Testis (tissue), 3 donors: ENCODE results near the gene RPL12. TPM values are rescaled to one million over a fixed set of nuclear protein-coding genes. Genes with fewer than 3 reads are reported as not detected.

Experiments used
- DNase-seq: peaks from one replicate; pipeline ENCODE4 v3.0.0-alpha.2; 2019
- H3K27ac ChIP-seq, 2 donors: fragments of 200-600 bp; sonication (generic); one replicate each; pipeline ENCODE4 v1.5.1; 2019
- H3K27me3 ChIP-seq: fragments of 200-600 bp; sonication (generic); one replicate; pipeline ENCODE4 v1.5.1; 2019
- H3K36me3 ChIP-seq: fragments of 200-600 bp; sonication (generic); one replicate; pipeline ENCODE4 v1.5.1; 2017; ENCODE audit warnings: low read depth; ENCODE audit errors: missing control alignments
- H3K4me1 ChIP-seq: fragments of 200-600 bp; sonication (generic); one replicate; pipeline ENCODE4 v1.5.1; 2019
- H3K4me3 ChIP-seq, 2 donors: fragments of 200-600 bp; sonication (generic); one replicate each; pipeline ENCODE4 v1.5.1; 2017 to 2019
- H3K9me3 ChIP-seq: fragments of 200-600 bp; sonication (generic); one replicate; pipeline ENCODE4 v1.5.1; 2017
- POLR2A ChIP-seq: fragments of 450-650 bp; IDR thresholded peaks from one replicate; pipeline ENCODE4 v1.6.1; 2017; ENCODE audit warnings: antibody characterized with exemption, mild to moderate bottlenecking, moderate library complexity
- WGBS, 2 donors: methylation state at CpG; one replicate each; pipeline ENCODE4 v1.1.5; 2018; 5-methylcytosine and 5-hydroxymethylcytosine counted together
- intact Hi-C: fragments of 100-400 bp; cut with DNase I; formaldehyde crosslinking; loops from one replicate; pipeline ENCODE4 v1.15.1; 2023; ENCODE audit warnings: low total_unique reads
- polyA plus RNA-seq: library from polyadenylated mRNA; stranded (reverse); fragments of 350-450 nt; fragmentation: Illumina TruSeq; extraction: RNeasy Lipid Tissue Mini Kit (QIAGEN cat#74804); gene quantifications from one replicate; pipeline ENCODE4 v1.2.3, GENCODE V29; 2014; ENCODE audit warnings: low read depth, low replicate concordance; ENCODE audit not compliant: insufficient read depth
- total RNA-seq, 2 donors: library from RNA; depleted of rRNA; stranded (reverse); fragments of >200 nt; gene quantifications; one replicate each; pipeline ENCODE4 v1.2.3, GENCODE V29; 2016
- TF ChIP-seq, protein P1 (sequence below), 3 experiments: fragments of 450-650 bp in 2 of 3; fragments of 200-600 bp in 1 of 3; sonication (generic) in 1 of 3; IDR thresholded peaks; one replicate each; pipeline ENCODE4 v1.5.1; 2016 to 2019; ENCODE audit warnings: antibody characterized with exemption in 3 of 3, mild to moderate bottlenecking in 2 of 3, moderate library complexity in 1 of 3

The RPL12 gene
- total and polyA plus RNA-seq, 3 donors from 2014 or later, result 499 to 1,237 (median 950) TPM

DNA sequence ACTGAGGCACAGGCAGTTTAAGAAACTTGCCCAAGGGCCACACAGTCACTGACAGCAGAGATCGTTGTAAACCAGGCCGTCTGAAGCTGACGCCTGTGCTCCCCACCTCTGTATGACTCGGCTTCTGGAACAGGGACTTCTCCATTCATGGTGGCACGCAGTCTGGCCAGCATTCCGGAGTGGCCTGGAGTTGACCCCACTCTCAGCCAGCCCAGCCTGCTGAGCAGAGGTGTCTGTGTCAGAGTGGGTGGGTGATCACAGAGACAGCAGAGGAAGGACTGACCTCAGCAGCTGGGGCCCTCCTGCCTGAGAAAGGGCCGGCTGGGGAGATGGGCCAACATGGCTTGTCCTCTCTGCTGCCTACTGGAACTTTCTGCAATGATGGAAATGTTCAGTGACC is 12.7 kb upstream of the RPL12 start:
- TF ChIP-seq POLR2A, result no peak
- TF ChIP-seq, protein P1, sequence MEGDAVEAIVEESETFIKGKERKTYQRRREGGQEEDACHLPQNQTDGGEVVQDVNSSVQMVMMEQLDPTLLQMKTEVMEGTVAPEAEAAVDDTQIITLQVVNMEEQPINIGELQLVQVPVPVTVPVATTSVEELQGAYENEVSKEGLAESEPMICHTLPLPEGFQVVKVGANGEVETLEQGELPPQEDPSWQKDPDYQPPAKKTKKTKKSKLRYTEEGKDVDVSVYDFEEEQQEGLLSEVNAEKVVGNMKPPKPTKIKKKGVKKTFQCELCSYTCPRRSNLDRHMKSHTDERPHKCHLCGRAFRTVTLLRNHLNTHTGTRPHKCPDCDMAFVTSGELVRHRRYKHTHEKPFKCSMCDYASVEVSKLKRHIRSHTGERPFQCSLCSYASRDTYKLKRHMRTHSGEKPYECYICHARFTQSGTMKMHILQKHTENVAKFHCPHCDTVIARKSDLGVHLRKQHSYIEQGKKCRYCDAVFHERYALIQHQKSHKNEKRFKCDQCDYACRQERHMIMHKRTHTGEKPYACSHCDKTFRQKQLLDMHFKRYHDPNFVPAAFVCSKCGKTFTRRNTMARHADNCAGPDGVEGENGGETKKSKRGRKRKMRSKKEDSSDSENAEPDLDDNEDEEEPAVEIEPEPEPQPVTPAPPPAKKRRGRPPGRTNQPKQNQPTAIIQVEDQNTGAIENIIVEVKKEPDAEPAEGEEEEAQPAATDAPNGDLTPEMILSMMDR (IDR thresholded peaks at IDR 0.05), result no peak
- Histone ChIP-seq H3K9me3 (no peaks in the 10 kb centered on the region), H3K4me3 (no peak overlapping the region), H3K36me3 (no peaks in the 10 kb centered on the region), H3K27me3 (no peaks in the 10 kb centered on the region), H3K4me1 (no peaks in the 10 kb centered on the region), H3K27ac (no peak overlapping the region)
- intact Hi-C loops, result no loop called here
- DNase-seq, result no peak
- 63 to 79% methylated on average over 7 of the region's 7 CpGs for WGBS, 2 donors

DNA sequence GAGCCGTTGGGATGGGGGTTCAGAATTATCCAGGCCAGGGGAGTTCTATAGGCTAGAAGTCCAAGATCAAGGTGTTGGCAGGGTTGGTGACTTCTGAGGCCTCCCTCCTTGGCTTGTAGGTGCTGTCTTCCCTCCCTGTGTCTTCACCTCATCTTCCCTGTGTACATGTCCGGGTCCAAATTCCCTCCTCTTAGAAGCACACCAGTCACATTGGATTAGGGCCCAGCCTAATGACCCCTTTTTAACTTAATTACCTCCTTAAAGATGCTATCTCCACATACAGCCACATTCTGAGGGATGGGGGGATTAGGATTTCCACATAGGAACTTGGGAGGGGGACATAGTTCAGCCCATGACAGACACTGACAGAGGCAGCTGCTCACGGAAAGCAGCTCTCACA is 12.2 kb upstream of the RPL12 start:
- Histone ChIP-seq H3K4me3 (no peak overlapping the region), H3K9me3 (no peaks in the 10 kb centered on the region), H3K4me1 (no peaks in the 10 kb centered on the region), H3K27me3 (no peaks in the 10 kb centered on the region), H3K27ac (no peak overlapping the region), H3K36me3 (no peaks in the 10 kb centered on the region)
- DNase-seq, result no peak
- TF ChIP-seq, protein P1 (IDR thresholded peaks at IDR 0.05), result no peak
- no peak for TF ChIP-seq POLR2A
- 80 to 86% methylated on average over 3 of the region's 3 CpGs for WGBS, 2 donors
- intact Hi-C loops, result no loop called here

- Histone ChIP-seq H3K36me3 (no peaks in the 10 kb centered on the region), H3K4me1 (no peaks in the 10 kb centered on the region), H3K4me3 (no peak overlapping the region), H3K9me3 (no peaks in the 10 kb centered on the region), H3K27me3 (no peaks in the 10 kb centered on the region), H3K27ac (no peak overlapping the region)
- 81 to 86% methylated on average over 9 of the region's 9 CpGs for WGBS, 2 donors
- no peak for TF ChIP-seq POLR2A
- TF ChIP-seq, protein P1 (IDR thresholded peaks at IDR 0.05), result no peak
- intact Hi-C loops, result no loop called here
- DNase-seq, result no peak
Observed at GRCh38 chr9:127458921-127459320, 7.7 kb upstream of the RPL12 start.

GRCh38 chr9:127457191-127457878 is 6.1 kb upstream of the RPL12 start:
- H3K4me1 ChIP-seq, result peaks cover 1% of the 10 kb centered on the region
- DNase-seq, result no peak
- H3K27me3 ChIP-seq, result no peaks in the 10 kb centered on the region
- H3K9me3 ChIP-seq, result no peaks in the 10 kb centered on the region
- WGBS, 2 donors, result 84 to 85% methylated on average over 15 to 17 of the region's 17 CpGs
- H3K27ac ChIP-seq, result no peak overlapping the region
- intact Hi-C loops, result no loop called here
- H3K36me3 ChIP-seq, result no peaks in the 10 kb centered on the region
- TF ChIP-seq, protein P1 (IDR thresholded peaks at IDR 0.05), result no peak
- no peak for TF ChIP-seq POLR2A
- H3K4me3 ChIP-seq, result no peak overlapping the region
